ENCODE measurements around the gene ENPP1.
A peak's percentile ranks its signal among the peaks of the same experiment; 100 is the strongest.

The ENPP1 gene

DNA sequence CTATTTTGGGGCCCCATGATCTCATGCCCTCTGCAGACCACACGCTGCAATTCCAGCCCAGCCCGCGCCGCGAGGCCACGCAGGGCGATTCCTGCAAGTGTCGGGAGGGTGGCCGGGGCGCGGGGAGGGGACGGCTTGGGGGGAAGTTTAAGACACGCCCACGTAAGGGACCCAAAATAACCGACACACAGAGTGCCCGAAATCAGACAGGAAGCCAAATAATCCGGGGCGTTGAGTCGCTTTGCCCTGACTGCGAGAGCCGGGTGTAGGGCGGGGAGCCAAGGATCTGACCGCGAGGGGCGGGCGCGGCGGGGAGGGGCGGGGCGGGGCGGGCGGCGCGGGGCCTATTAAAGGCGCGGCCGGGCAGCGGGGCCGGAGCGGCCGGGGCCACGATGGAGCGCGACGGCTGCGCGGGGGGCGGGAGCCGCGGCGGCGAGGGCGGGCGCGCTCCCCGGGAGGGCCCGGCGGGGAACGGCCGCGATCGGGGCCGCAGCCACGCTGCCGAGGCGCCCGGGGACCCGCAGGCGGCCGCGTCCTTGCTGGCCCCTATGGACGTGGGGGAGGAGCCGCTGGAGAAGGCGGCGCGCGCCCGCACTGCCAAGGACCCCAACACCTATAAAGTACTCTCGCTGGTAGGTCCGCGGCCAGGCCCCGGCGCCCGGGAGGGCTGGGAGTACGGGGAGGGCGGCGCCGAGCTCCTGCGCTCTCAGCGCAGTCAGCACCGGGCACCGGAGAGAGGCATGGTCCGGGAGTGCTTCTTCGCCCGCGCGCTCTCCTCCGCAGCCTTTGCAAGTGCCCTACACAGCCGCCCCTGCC is at the start of gene ENPP1:
TSS of gene ENPP1 (plus strand) at position 377 of the 816 bp plus-strand sequence. CDS start at position 393, 16 bp downstream.
- DNase-seq = peak; percentile 77

GRCh38 chr6:131758920-131759319 is 48.9 kb upstream of the ENPP1 start:
- DNase-seq = no peak

DNA sequence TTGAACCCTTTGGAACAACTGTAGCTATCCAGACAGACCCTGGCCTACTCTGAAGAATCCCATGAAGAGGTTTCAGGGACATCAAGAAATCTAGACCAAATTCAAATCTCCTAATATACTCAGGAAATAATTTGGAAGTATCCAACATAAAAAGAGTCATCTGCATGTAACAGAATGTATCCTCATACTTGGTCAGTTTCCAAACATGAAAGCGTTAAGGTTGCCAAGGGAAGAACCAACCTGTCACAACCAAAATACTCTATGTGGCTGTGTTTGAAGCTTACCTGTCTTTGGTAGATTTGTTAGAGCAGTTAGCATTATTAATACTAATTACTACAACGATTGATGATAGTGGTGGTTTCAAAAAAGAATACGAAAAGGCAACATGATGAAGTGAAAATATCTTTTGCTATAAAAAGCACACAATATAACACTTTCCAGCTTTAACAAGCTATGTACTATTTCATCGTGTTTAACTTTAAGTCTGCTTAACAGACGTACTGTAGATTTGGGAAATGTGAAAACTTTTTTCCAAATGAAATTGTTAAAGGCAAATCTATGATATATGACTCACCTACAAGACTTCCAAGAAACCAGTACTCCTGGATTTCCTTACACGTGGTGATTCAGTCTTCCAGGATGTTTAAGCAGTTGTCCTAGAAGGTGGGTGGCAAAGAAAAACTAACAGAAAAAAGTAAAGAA is 46.6 kb upstream of the ENPP1 start:
- DNase-seq = no peak

DNA sequence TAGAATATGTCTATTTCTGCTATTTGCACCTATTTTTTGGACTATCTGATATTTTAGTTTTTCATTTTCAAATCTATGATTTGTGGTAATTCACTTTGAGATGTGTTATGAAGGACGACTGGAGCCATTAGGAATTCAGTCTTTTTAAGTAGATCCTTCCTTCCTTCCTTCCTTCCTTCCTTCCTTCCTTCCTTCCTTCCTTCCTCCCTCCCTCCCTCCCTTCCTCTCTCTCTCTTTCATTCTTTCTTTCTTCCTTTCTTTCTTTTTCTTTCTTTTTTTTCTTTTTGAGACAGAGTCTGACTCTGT is 46.1 kb upstream of the ENPP1 start:
- no peak for DNase-seq

GRCh38 chr6:131762984-131763383 is 44.8 kb upstream of the ENPP1 start:
- no peak for DNase-seq

- DNase-seq = no peak
Observed at GRCh38 chr6:131763749-131764148, 44.1 kb upstream of the ENPP1 start.

DNA sequence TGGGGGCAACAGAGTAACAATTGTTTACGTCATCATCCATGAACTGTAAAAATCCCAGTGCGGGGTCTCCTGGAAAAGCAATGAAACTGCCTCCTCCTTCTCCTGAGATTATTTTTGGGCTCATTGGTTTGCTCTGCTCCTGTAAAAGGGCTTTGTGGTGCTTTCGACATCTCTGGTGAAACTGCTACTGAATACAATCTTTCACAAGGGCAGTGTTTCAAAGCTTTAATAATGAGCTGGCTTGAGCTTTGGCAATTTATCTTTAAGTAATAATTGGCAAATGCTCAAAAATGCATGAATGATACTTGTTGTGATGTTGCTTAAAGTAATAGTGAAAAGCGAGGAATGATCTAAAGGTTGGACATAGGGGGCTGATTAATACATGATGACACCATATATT is 43.5 kb upstream of the ENPP1 start:
- no peak for DNase-seq

- DNase-seq = no peak
Observed at GRCh38 chr6:131765081-131765803, 42.6 kb upstream of the ENPP1 start.

DNA sequence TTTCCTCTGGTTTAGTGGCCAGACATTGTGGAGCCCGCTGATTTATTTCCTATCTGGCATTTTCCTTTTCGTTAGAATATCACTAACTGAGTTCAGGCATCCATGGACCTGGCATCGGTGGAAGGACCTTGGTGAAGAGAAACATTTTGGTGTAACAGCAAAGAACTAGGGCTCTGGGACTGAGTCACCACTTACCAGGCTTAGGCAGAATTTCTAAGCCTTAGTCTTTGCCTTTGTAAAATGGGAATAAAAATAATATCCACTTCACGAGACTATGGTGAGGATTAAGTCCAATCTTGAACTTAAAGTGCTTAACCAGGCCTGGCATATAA is 42.0 kb upstream of the ENPP1 start:
- DNase-seq = no peak

- DNase-seq = no peak
Observed at GRCh38 chr6:131766631-131767030, 41.2 kb upstream of the ENPP1 start.

- DNase-seq = no peak
Observed at GRCh38 chr6:131768964-131769363, 38.9 kb upstream of the ENPP1 start.

DNA sequence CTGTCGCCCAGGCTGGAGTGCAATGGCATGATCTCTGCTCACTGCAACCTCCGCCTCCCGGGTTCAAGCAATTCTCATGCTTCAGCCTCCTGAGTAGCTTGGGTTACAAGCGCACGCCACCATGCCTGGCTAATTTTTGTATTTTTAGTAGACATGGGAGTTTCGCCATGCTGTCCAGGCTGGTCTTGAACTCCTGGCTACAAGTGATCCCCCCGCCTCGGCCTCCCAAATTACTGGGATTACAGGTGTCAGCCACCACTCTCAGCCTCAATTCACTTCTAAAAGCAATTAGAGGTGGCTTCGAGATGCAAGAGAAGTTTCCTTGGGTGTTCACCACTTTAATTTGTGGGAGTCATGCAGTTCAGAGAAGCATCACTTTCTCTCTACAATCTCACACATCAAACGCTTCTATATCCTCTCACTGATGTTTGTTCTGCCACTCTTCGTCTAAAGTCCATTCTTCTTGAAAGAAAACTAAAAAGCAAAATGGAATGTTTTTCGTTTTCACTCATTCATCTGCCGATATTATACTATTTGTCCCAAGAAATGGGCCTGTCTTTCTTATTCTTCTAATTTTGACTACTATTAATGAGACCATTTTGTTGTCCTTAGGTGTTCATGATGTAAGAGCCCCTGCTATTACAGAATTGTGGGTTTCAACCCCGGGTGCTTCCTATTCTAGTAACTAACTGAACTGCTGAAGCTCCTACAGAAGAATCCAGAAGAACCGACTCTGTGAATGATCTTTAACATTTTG is 38.3 kb upstream of the ENPP1 start:
- no peak for DNase-seq

- DNase-seq = no peak
Observed at GRCh38 chr6:131770776-131771175, 37.0 kb upstream of the ENPP1 start.

- DNase-seq = no peak
Observed at GRCh38 chr6:131773284-131773950, 34.4 kb upstream of the ENPP1 start.

- no peak for DNase-seq
Observed at GRCh38 chr6:131775886-131776285, 31.9 kb upstream of the ENPP1 start.

DNA sequence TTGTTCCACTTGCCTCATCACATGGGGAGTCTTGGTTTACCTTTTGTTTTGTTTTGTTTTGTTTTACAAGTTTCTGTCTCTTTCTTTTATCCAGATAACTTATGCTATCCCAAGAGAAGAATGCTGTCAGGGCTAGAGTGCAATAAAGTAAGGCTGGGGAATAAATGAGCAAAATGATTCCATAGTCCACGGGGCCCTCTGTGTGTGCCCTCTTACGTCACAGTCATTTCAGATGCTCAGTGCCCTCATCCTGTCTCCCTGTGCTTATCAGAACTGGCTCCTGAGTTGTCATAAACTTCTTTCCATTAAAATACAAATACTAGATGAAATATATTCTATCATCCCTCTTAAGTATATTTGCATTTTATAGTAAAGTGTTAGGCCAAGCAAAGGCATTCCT is 30.8 kb upstream of the ENPP1 start:
- DNase-seq = no peak

- no peak for DNase-seq
Observed at GRCh38 chr6:131778169-131778568, 29.7 kb upstream of the ENPP1 start.

- DNase-seq = no peak
Observed at GRCh38 chr6:131779304-131779703, 28.5 kb upstream of the ENPP1 start.

DNA sequence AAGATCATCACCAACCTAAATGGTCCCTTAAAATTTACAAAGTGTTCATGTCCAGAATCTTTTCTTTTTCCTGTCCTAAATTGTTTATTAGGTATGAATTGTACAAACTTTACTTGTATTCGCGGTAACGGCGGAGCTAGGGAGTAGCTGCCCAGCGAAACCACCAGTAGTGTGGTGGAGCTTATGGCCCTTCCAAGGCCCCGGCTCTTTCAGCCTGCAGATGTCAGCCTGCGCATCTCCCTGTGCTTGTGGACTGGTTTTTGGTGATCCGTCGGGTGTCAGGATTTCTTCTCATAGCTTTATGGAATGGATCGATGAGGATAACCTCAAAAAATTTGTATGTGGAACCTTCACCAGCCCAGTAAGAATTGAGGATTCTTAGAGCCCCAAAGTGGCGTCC is 27.2 kb upstream of the ENPP1 start:
- DNase-seq = no peak

GRCh38 chr6:131781687-131782086 is 26.1 kb upstream of the ENPP1 start:
- no peak for DNase-seq

DNA sequence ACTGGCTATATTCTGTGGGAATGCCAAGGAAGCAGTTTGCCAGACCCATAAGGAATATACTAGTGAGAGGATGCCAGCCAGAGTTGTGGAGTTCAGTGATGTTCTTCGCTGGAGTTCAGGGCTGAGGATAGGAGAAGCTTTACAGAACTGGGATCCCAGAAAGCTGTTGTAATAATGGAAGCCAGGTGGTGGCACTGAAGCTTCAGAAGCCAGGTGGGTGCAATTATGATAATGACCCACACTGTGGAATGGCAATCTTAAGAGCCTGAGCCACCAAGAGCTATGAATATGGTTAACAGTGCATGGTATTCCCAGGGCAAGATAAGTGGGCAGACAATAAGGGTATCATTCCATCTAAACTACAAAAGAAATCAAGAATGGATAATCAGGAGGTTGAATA is 25.1 kb upstream of the ENPP1 start:
- DNase-seq = peak; percentile 43

DNA sequence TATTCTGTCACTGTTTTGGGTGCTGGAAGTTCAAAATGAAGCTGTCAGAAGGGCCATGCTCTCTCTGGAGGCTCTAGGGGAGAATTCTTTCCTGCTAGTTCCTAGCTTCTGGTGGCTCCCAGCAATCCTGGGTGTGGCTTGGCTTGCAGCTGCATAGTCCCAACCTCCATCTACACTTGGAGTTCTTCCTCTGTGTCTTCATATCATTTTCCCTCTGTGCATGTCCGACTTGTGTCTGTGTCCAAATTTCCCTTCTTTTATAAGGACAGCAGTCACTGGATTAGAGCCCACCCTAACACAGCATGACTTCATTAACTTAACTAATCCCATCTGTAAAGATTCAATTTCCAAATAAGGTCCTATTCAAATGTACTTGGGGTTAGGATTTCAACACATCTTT is 23.3 kb upstream of the ENPP1 start:
- no peak for DNase-seq

DNA sequence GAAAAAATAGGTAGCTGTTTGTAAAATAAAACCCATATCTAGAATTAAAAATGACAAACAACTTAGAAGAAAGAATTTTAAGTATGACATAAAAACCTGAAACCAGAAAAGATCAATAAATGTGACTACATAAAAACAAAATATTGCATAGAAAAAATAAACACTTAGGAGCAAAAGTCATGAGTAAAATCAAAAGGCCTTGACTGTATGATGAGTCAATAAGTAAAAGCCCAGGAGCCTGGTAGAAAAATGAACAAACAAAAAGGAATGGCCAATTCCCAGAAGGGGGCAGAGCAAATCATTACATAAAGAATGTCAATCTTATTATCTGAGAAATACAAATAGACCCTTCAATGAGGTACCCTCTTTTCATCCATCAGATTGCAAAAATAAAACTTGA is 20.7 kb upstream of the ENPP1 start:
- no peak for DNase-seq
